Measurements from ENCODE around the gene ALG14. TPM values are rescaled to one million over a fixed set of nuclear protein-coding genes. Genes with fewer than 3 reads are reported as not detected.

The ALG14 gene
- total RNA-seq, 4 donors from 2014 or later = 0.46 to 1.9 (median 1.1) TPM

- 21 to 29% methylated on average over 32 to 39 of the region's 40 CpGs for WGBS, 2 donors
- TF ChIP-seq CTCF (IDR thresholded peaks at IDR 0.05) = no peak
- no peak for TF ChIP-seq POLR2A (IDR thresholded peaks at IDR 0.05)
- peak overlapping the region; percentile 18 for H3K4me3 ChIP-seq (ENCODE audit: low read depth, poor library complexity, severe bottlenecking)
- peak; percentile 29 to 89 for DNase-seq (ENCODE audit: low spot score in 2 of 2)
- intact Hi-C loops (cut with DNase I; ENCODE audit: low total_unique reads) = loop anchor here (10.0 kb wide), 1 partner anchor 73 kb away; no protein-coding TSS in a partner anchor
These were observed 145.2 kb downstream of the ALG14 start for GRCh38 chr1:94927405-94928175.

GRCh38 chr1:94926915-94927404, 145.8 kb downstream of the ALG14 start, which contains the start of gene CNN3:
Gene CNN3, minus strand, starts transcription at chr1:94927110. Its CDS starts 216 bp downstream, at chr1:94926894.
- WGBS, 2 donors = 2 to 3% methylated on average over 11 to 20 of the region's 57 CpGs
- DNase-seq (ENCODE audit: low spot score in 2 of 2) = peak; percentile 82 to 98
- intact Hi-C loops (cut with DNase I; ENCODE audit: low total_unique reads) = loop anchor here (10.0 kb wide), 1 partner anchor 72 kb away; no protein-coding TSS in a partner anchor
- peak in 1 of 2 donors; percentile 78 for TF ChIP-seq POLR2A (IDR thresholded peaks at IDR 0.05)
- no peak for TF ChIP-seq CTCF (IDR thresholded peaks at IDR 0.05)
- H3K4me3 ChIP-seq (ENCODE audit: low read depth, poor library complexity, severe bottlenecking) = peak within 1 kb of the TSS; percentile 73

GRCh38 chr1:94926126-94926914, 146.4 kb downstream of the ALG14 start:
- H3K4me3 ChIP-seq (ENCODE audit: low read depth, poor library complexity, severe bottlenecking) = peak overlapping the region; percentile 73
- WGBS, 2 donors = 0 to 3% methylated on average over 40 to 45 of the region's 78 CpGs
- intact Hi-C loops (cut with DNase I; ENCODE audit: low total_unique reads) = loop anchor here (10.0 kb wide), 1 partner anchor 72 kb away; no protein-coding TSS in a partner anchor
- peak; percentile 26 to 89 for DNase-seq (ENCODE audit: low spot score in 2 of 2)
- TF ChIP-seq POLR2A (IDR thresholded peaks at IDR 0.05) (no peak), CTCF (IDR thresholded peaks at IDR 0.05) (no peak)

- intact Hi-C loops (cut with DNase I; ENCODE audit: low total_unique reads) = loop anchor here (10.0 kb wide), 1 partner anchor 71 kb away; no protein-coding TSS in a partner anchor
- 2% methylated on average over 23 of the region's 23 CpGs for WGBS, 2 donors
- peak overlapping the region; percentile 73 for H3K4me3 ChIP-seq (ENCODE audit: low read depth, poor library complexity, severe bottlenecking)
- no peak for TF ChIP-seq CTCF (IDR thresholded peaks at IDR 0.05)
- no peak for TF ChIP-seq POLR2A (IDR thresholded peaks at IDR 0.05)
- peak; percentile 42 to 93 for DNase-seq (ENCODE audit: low spot score in 2 of 2)
These were observed 147.1 kb downstream of the ALG14 start for GRCh38 chr1:94925561-94926125.

GRCh38 chr1:94925004-94925403, 147.7 kb downstream of the ALG14 start:
- no peak for TF ChIP-seq CTCF (IDR thresholded peaks at IDR 0.05)
- TF ChIP-seq POLR2A (IDR thresholded peaks at IDR 0.05) = no peak
- no peak for DNase-seq (ENCODE audit: low spot score in 2 of 2)
- peak overlapping the region; percentile 73 for H3K4me3 ChIP-seq (ENCODE audit: low read depth, poor library complexity, severe bottlenecking)
- WGBS, 2 donors = 5 to 6% methylated on average over 2 of the region's 2 CpGs
- intact Hi-C loops (cut with DNase I; ENCODE audit: low total_unique reads) = loop anchor here (10.0 kb wide), 1 partner anchor 70 kb away; no protein-coding TSS in a partner anchor

All from lower leg skin (tissue), 4 donors.